GM12878 (cell line): ENCODE results near the gene RNASE7. TPM values are rescaled to one million over a fixed set of nuclear protein-coding genes. Genes with fewer than 3 reads are reported as not detected.

ENCODE experiments used
- NFXL1 ChIP-seq: fragments of 450-650 bp; IDR thresholded peaks from 2 replicates; pipeline ENCODE4 v1.6.1; 2017; ENCODE audit warnings: antibody characterized with exemption, mild to moderate bottlenecking, borderline replicate concordance
- NR2C1 ChIP-seq: fragments of 450-650 bp; IDR thresholded peaks from 2 replicates; pipeline ENCODE4 v1.6.1; 2017; ENCODE audit warnings: antibody characterized with exemption, mild to moderate bottlenecking, moderate library complexity
- POLR2A ChIP-seq: IDR thresholded peaks from 2 replicates; pipeline ENCODE4 v1.6.1; 2011; ENCODE audit warnings: low read depth, mild to moderate bottlenecking, low read length
- SIN3A ChIP-seq: IDR thresholded peaks from 2 replicates; pipeline ENCODE4 v1.6.1; 2012; ENCODE audit warnings: low read depth, low read length, improper control_type of control experiment
- ZBED1 ChIP-seq: IDR thresholded peaks from 2 replicates; pipeline ENCODE4 v1.6.1; 2016; ENCODE audit warnings: borderline replicate concordance
- polyA plus RNA-seq, 11 experiments: library from polyadenylated mRNA; depleted of rRNA in 4 of 11; unstranded in 6 of 11; stranded (reverse) in 5 of 11; fragments of >200 nt; fragmentation: Nextera tagmentation in 4 of 11; fragmentation: Illumina TruSeq in 1 of 11; extraction: Ambion mirVana in 4 of 11; extraction: Trizol in 1 of 11; gene quantifications; 1 replicate in 1 of 11; 2 replicates in 10 of 11; pipeline versions ENCODE4 v1.2.1 to v1.2.3, GENCODE V29; 2011 to 2016; ENCODE audit warnings: inconsistent platforms in 2 of 11, missing spikeins in 2 of 11, low read depth in 1 of 11
- total RNA-seq, 4 experiments: library from RNA; depleted of rRNA in 3 of 4; stranded (reverse); fragments of >200 nt in 3 of 4; fragmentation: Illumina TruSeq in 1 of 4; extraction: Trizol in 1 of 4; gene quantifications; 2 replicates each; pipeline versions ENCODE4 v1.2.1 to v1.2.3, GENCODE V29; 2013 to 2021
- TF ChIP-seq, protein P1 (sequence below): fragments of 450-650 bp; formaldehyde crosslinking; IDR thresholded peaks from 2 replicates; pipeline ENCODE4 v1.4.0; 2022; ENCODE audit warnings: mild to moderate bottlenecking, moderate library complexity
- TF ChIP-seq, protein P2 (sequence below): fragments of 450-650 bp; conservative IDR thresholded peaks from 2 replicates; pipeline ENCODE4 v1.6.1; 2017; ENCODE audit warnings: mild to moderate bottlenecking, moderate library complexity
- TF ChIP-seq, protein P3 (sequence below): fragments of 450-650 bp; formaldehyde crosslinking; IDR thresholded peaks from 2 replicates; pipeline ENCODE4 v1.4.0; 2020; ENCODE audit warnings: mild to moderate bottlenecking, moderate library complexity
- TF ChIP-seq, protein P4 (sequence below): fragments of 450-650 bp; IDR thresholded peaks from 2 replicates; pipeline ENCODE4 v1.6.1; 2017; ENCODE audit warnings: low read depth, mild to moderate bottlenecking, moderate library complexity
- TF ChIP-seq, protein P5 (sequence below): fragments of 450-650 bp; formaldehyde crosslinking; IDR thresholded peaks from 2 replicates; pipeline ENCODE4 v1.5.0; 2022; ENCODE audit warnings: mild to moderate bottlenecking, missing genetic modification characterization
- TF ChIP-seq, protein P6 (sequence below): fragments of 150-350 bp; IDR thresholded peaks from 2 replicates; pipeline ENCODE4 v1.6.1; 2014; ENCODE audit warnings: mild to moderate bottlenecking, low read depth, low read length
- TF ChIP-seq, protein P7 (sequence below): IDR thresholded peaks from 2 replicates; pipeline ENCODE4 v1.6.1; 2011; ENCODE audit warnings: mild to moderate bottlenecking, low read depth, low read length, moderate library complexity; ENCODE audit not compliant: insufficient replicate concordance

RNASE7 gene
- total and polyA plus RNA-seq, 10 of the 15 experiments (the other 5 are each of a cell fraction or from before 2014, with no cell fraction given) = not detected

DNA sequence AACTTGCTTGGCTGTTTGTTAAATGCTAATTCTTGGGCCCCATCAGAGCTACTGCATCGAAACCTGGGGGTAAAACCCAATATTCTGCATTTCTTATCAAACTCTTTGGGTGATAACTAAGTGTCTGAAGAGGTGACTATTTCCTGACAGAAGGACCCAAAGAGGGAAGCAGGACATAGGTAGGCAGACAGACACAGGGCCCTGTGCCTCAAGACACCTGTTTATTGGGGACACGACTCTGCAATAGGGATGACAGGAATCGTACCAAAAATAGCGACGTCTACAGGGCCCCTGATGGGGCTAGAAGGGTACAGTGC lies 47.7 kb downstream of the RNASE7 start (continued):
- TF ChIP-seq, protein P1, sequence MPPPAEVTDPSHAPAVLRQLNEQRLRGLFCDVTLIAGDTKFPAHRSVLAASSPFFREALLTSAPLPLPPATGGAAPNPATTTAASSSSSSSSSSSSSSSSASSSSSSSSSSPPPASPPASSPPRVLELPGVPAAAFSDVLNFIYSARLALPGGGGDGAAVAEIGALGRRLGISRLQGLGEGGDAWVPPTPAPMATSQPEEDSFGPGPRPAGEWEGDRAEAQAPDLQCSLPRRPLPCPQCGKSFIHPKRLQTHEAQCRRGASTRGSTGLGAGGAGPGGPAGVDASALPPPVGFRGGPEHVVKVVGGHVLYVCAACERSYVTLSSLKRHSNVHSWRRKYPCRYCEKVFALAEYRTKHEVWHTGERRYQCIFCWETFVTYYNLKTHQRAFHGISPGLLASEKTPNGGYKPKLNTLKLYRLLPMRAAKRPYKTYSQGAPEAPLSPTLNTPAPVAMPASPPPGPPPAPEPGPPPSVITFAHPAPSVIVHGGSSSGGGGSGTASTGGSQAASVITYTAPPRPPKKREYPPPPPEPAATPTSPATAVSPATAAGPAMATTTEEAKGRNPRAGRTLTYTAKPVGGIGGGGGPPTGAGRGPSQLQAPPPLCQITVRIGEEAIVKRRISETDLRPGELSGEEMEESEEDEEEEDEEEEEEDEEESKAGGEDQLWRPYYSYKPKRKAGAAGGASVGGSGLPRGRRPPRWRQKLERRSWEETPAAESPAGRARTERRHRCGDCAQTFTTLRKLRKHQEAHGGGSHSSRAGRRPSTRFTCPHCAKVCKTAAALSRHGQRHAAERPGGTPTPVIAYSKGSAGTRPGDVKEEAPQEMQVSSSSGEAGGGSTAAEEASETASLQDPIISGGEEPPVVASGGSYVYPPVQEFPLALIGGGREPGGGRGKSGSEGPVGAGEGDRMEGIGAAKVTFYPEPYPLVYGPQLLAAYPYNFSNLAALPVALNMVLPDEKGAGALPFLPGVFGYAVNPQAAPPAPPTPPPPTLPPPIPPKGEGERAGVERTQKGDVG = no peak
- TF ChIP-seq NR2C1 (no peak), POLR2A (no peak), SIN3A (no peak), NFXL1 (no peak), ZBED1 (no peak)
- TF ChIP-seq, protein P2, sequence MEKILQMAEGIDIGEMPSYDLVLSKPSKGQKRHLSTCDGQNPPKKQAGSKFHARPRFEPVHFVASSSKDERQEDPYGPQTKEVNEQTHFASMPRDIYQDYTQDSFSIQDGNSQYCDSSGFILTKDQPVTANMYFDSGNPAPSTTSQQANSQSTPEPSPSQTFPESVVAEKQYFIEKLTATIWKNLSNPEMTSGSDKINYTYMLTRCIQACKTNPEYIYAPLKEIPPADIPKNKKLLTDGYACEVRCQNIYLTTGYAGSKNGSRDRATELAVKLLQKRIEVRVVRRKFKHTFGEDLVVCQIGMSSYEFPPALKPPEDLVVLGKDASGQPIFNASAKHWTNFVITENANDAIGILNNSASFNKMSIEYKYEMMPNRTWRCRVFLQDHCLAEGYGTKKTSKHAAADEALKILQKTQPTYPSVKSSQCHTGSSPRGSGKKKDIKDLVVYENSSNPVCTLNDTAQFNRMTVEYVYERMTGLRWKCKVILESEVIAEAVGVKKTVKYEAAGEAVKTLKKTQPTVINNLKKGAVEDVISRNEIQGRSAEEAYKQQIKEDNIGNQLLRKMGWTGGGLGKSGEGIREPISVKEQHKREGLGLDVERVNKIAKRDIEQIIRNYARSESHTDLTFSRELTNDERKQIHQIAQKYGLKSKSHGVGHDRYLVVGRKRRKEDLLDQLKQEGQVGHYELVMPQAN = no peak
- TF ChIP-seq, protein P3, sequence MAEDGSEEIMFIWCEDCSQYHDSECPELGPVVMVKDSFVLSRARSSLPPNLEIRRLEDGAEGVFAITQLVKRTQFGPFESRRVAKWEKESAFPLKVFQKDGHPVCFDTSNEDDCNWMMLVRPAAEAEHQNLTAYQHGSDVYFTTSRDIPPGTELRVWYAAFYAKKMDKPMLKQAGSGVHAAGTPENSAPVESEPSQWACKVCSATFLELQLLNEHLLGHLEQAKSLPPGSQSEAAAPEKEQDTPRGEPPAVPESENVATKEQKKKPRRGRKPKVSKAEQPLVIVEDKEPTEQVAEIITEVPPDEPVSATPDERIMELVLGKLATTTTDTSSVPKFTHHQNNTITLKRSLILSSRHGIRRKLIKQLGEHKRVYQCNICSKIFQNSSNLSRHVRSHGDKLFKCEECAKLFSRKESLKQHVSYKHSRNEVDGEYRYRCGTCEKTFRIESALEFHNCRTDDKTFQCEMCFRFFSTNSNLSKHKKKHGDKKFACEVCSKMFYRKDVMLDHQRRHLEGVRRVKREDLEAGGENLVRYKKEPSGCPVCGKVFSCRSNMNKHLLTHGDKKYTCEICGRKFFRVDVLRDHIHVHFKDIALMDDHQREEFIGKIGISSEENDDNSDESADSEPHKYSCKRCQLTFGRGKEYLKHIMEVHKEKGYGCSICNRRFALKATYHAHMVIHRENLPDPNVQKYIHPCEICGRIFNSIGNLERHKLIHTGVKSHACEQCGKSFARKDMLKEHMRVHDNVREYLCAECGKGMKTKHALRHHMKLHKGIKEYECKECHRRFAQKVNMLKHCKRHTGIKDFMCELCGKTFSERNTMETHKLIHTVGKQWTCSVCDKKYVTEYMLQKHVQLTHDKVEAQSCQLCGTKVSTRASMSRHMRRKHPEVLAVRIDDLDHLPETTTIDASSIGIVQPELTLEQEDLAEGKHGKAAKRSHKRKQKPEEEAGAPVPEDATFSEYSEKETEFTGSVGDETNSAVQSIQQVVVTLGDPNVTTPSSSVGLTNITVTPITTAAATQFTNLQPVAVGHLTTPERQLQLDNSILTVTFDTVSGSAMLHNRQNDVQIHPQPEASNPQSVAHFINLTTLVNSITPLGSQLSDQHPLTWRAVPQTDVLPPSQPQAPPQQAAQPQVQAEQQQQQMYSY (CRISPR knock-in tag) = no peak
- TF ChIP-seq, protein P4, sequence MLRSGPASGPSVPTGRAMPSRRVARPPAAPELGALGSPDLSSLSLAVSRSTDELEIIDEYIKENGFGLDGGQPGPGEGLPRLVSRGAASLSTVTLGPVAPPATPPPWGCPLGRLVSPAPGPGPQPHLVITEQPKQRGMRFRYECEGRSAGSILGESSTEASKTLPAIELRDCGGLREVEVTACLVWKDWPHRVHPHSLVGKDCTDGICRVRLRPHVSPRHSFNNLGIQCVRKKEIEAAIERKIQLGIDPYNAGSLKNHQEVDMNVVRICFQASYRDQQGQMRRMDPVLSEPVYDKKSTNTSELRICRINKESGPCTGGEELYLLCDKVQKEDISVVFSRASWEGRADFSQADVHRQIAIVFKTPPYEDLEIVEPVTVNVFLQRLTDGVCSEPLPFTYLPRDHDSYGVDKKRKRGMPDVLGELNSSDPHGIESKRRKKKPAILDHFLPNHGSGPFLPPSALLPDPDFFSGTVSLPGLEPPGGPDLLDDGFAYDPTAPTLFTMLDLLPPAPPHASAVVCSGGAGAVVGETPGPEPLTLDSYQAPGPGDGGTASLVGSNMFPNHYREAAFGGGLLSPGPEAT = no peak
- TF ChIP-seq, protein P5, sequence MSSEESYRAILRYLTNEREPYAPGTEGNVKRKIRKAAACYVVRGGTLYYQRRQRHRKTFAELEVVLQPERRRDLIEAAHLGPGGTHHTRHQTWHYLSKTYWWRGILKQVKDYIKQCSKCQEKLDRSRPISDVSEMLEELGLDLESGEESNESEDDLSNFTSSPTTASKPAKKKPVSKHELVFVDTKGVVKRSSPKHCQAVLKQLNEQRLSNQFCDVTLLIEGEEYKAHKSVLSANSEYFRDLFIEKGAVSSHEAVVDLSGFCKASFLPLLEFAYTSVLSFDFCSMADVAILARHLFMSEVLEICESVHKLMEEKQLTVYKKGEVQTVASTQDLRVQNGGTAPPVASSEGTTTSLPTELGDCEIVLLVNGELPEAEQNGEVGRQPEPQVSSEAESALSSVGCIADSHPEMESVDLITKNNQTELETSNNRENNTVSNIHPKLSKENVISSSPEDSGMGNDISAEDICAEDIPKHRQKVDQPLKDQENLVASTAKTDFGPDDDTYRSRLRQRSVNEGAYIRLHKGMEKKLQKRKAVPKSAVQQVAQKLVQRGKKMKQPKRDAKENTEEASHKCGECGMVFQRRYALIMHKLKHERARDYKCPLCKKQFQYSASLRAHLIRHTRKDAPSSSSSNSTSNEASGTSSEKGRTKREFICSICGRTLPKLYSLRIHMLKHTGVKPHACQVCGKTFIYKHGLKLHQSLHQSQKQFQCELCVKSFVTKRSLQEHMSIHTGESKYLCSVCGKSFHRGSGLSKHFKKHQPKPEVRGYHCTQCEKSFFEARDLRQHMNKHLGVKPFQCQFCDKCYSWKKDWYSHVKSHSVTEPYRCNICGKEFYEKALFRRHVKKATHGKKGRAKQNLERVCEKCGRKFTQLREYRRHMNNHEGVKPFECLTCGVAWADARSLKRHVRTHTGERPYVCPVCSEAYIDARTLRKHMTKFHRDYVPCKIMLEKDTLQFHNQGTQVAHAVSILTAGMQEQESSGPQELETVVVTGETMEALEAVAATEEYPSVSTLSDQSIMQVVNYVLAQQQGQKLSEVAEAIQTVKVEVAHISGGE = no peak
- TF ChIP-seq, protein P6, sequence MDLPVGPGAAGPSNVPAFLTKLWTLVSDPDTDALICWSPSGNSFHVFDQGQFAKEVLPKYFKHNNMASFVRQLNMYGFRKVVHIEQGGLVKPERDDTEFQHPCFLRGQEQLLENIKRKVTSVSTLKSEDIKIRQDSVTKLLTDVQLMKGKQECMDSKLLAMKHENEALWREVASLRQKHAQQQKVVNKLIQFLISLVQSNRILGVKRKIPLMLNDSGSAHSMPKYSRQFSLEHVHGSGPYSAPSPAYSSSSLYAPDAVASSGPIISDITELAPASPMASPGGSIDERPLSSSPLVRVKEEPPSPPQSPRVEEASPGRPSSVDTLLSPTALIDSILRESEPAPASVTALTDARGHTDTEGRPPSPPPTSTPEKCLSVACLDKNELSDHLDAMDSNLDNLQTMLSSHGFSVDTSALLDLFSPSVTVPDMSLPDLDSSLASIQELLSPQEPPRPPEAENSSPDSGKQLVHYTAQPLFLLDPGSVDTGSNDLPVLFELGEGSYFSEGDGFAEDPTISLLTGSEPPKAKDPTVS = no peak
- TF ChIP-seq, protein P7, sequence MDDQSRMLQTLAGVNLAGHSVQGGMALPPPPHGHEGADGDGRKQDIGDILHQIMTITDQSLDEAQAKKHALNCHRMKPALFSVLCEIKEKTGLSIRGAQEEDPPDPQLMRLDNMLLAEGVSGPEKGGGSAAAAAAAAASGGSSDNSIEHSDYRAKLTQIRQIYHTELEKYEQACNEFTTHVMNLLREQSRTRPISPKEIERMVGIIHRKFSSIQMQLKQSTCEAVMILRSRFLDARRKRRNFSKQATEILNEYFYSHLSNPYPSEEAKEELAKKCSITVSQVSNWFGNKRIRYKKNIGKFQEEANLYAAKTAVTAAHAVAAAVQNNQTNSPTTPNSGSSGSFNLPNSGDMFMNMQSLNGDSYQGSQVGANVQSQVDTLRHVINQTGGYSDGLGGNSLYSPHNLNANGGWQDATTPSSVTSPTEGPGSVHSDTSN = no peak
